ENCODE data around the gene VAMP4. TPM values are rescaled to one million over a fixed set of nuclear protein-coding genes. Genes with fewer than 3 reads are reported as not detected.

VAMP4 gene
- polyA plus RNA-seq, 1 of the 3 experiments (the other 2 are of a cell fraction) = 2.5 TPM

DNA sequence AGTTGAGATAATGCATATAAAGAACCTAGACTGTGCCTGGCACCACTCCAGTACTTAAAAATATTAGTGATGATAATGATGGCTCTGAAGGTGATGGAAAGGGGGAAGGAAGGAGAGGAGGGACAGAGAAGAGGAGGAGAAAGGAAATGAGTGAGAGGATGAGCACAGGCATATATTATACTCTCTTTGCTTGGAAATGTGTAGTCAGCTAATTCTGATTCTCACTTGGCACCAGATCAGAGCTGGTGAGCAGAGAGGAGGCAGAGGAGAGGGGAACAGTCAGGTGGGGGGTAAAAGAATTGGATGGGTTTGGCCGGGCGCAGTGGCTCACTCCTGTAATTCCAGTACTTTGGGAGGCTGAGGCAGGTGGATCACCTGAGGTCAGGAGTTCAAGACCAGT, 65.0 kb downstream of the VAMP4 start:
- no peak overlapping the region for H3K27ac ChIP-seq (ENCODE audit: low read depth in 2 of 2, low read length in 1 of 2)
- DNase-seq = no peak
- TF ChIP-seq FOXM1 (IDR thresholded peaks at IDR 0.05; ENCODE audit: low read depth) = no peak
- TF ChIP-seq MXI1 (IDR thresholded peaks at IDR 0.05; ENCODE audit: low read depth, low read length) = no peak
- no peak for TF ChIP-seq FOSL2 (IDR thresholded peaks at IDR 0.05; ENCODE audit: borderline replicate concordance, low read depth)
- no peaks in the 10 kb centered on the region for H3K36me3 ChIP-seq (replicated peaks in 1 of 2; ENCODE audit: control insufficient read depth in 1 of 2, insufficient read depth in 2 of 2, low read length in 1 of 2)
- no peaks in the 10 kb centered on the region for H3F3A ChIP-seq (replicated peaks; ENCODE audit: insufficient read depth)
- ChIA-PET CTCF (interaction anchor here (1.2 kb wide), 1 partner anchor 723 kb away, joined by 3 read pairs; no protein-coding TSS in a partner anchor), POLR2A (no interaction called here)
- no peak overlapping the region for H3K4me3 ChIP-seq (ENCODE audit: low read depth in 2 of 2, low read length in 1 of 2)
- H3K4me1 ChIP-seq (ENCODE audit: control insufficient read depth in 1 of 2, insufficient read depth in 2 of 2, low read depth in 1 of 2, low read length in 1 of 2) = no peaks in the 10 kb centered on the region
- no peaks in the 10 kb centered on the region for H3K9me2 ChIP-seq
- no peak overlapping the region for H3K4me2 ChIP-seq
- WGBS (ENCODE audit: low lambda C conversion rate) = 44% methylated on average over 2 of the region's 2 CpGs
- no peaks in the 10 kb centered on the region for H3K9me3 ChIP-seq
- peaks cover 9% of the 10 kb centered on the region; the same call in 1 of the 2 replicates for H3K27me3 ChIP-seq (ENCODE audit: insufficient read depth)
- H3K79me2 ChIP-seq (ENCODE audit: insufficient read depth) = no peaks in the 10 kb centered on the region
- H4K20me1 ChIP-seq (ENCODE audit: insufficient read depth) = no peaks in the 10 kb centered on the region
- H2AFZ ChIP-seq (ENCODE audit: low read depth) = no peak overlapping the region
- H3K9ac ChIP-seq = no peak overlapping the region

DNA sequence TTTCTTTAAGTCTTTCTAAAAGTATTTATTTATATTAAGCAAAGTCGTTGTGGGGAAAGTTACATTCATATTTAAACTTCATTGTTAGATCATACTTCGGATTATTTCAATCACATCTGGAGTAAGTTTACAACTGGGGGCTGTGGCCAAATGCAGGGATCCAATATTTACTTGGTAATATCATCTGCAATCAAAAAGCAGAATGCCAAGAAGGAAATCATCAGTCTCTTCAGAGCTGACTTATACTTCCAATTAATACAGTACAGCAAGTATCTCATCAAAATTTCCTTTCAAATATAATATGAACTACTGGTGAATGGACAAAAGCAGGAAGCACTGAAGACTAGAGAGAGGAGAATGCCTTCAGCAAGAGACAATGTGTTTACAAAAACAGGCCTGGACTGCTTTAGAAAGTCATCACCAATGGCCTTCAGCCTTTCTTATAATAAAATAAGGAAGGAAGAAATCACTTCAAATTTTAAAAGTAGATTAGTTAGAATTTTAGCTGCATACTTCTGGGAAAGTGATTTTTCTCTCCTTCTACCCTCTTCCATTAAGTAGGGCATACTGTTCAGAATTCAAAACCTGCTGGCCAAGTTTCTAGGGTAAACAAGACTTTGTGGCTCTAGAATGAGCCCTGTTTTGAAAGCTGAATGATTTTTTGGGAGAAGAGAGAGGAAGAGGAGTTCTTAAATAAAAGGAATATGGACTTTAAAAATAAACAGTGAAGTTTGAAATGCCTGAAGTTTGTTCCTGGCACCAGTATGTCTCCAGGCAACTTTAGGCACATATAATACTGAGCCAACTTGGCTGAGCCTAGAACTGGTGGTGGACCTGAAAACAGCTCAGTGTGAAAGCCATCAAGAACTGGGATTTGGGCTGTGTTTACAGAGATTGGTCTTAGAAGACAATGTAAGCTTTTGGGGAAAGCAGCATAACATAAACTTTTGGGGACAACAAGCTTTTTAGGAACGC, 67.1 kb downstream of the VAMP4 start:
- CTCF ChIA-PET = interaction anchor here (1.1 to 2.1 kb wide), 2 partner anchors 29 to 30 kb away, joined by 3 to 5 read pairs; no protein-coding TSS in a partner anchor
- no peak overlapping the region for H3K4me3 ChIP-seq (ENCODE audit: low read depth in 2 of 2, low read length in 1 of 2)
- no peak overlapping the region for H3K27ac ChIP-seq (ENCODE audit: low read depth in 2 of 2, low read length in 1 of 2)
- H3K27me3 ChIP-seq (ENCODE audit: insufficient read depth) = peaks cover 9% of the 10 kb centered on the region; the same call in 1 of the 2 replicates
- H3K79me2 ChIP-seq (ENCODE audit: insufficient read depth) = no peaks in the 10 kb centered on the region
- 20% methylated on average over 3 of the region's 3 CpGs for WGBS (ENCODE audit: low lambda C conversion rate)
- H3F3A ChIP-seq (replicated peaks; ENCODE audit: insufficient read depth) = no peaks in the 10 kb centered on the region
- no peak overlapping the region for H3K9ac ChIP-seq
- H3K4me2 ChIP-seq = no peak overlapping the region
- no peaks in the 10 kb centered on the region for H3K9me3 ChIP-seq
- no peaks in the 10 kb centered on the region for H3K4me1 ChIP-seq (ENCODE audit: control insufficient read depth in 1 of 2, insufficient read depth in 2 of 2, low read depth in 1 of 2, low read length in 1 of 2)
- POLR2A ChIA-PET = no interaction called here
- H3K36me3 ChIP-seq (replicated peaks in 1 of 2; ENCODE audit: control insufficient read depth in 1 of 2, insufficient read depth in 2 of 2, low read length in 1 of 2) = no peaks in the 10 kb centered on the region
- no peaks in the 10 kb centered on the region for H4K20me1 ChIP-seq (ENCODE audit: insufficient read depth)
- H3K9me2 ChIP-seq = no peaks in the 10 kb centered on the region
- DNase-seq = no peak
- H2AFZ ChIP-seq (ENCODE audit: low read depth) = no peak overlapping the region
- TF ChIP-seq GATA2 (CRISPR knock-in tag; IDR thresholded peaks at IDR 0.05) (no peak), MXI1 (IDR thresholded peaks at IDR 0.05; ENCODE audit: low read depth, low read length) (no peak), SIN3A (IDR thresholded peaks at IDR 0.05; ENCODE audit: borderline replicate concordance, low read depth, low read length) (no peak), FOSL2 (IDR thresholded peaks at IDR 0.05; ENCODE audit: borderline replicate concordance, low read depth) (no peak), RCOR1 (IDR thresholded peaks at IDR 0.05; ENCODE audit: low read length) (no peak), GABPA (IDR thresholded peaks at IDR 0.05; ENCODE audit: low read depth) (no peak), YY1 (IDR thresholded peaks at IDR 0.05; ENCODE audit: low read depth) (no peak), FOXM1 (IDR thresholded peaks at IDR 0.05; ENCODE audit: low read depth) (no peak), RAD21 (IDR thresholded peaks at IDR 0.05; ENCODE audit: low read length) (no peak), POLR2AphosphoS5 (IDR thresholded peaks at IDR 0.05; ENCODE audit: low read depth, low read length) (no peak), JUND (IDR thresholded peaks at IDR 0.05) (no peak), ELF1 (IDR thresholded peaks at IDR 0.05) (no peak), MEF2A (IDR thresholded peaks at IDR 0.05; ENCODE audit: borderline replicate concordance, low read depth) (no peak)
- TF ChIP-seq, protein P1, sequence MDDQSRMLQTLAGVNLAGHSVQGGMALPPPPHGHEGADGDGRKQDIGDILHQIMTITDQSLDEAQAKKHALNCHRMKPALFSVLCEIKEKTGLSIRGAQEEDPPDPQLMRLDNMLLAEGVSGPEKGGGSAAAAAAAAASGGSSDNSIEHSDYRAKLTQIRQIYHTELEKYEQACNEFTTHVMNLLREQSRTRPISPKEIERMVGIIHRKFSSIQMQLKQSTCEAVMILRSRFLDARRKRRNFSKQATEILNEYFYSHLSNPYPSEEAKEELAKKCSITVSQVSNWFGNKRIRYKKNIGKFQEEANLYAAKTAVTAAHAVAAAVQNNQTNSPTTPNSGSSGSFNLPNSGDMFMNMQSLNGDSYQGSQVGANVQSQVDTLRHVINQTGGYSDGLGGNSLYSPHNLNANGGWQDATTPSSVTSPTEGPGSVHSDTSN (IDR thresholded peaks at IDR 0.05) = no peak
- TF ChIP-seq, protein P2, sequence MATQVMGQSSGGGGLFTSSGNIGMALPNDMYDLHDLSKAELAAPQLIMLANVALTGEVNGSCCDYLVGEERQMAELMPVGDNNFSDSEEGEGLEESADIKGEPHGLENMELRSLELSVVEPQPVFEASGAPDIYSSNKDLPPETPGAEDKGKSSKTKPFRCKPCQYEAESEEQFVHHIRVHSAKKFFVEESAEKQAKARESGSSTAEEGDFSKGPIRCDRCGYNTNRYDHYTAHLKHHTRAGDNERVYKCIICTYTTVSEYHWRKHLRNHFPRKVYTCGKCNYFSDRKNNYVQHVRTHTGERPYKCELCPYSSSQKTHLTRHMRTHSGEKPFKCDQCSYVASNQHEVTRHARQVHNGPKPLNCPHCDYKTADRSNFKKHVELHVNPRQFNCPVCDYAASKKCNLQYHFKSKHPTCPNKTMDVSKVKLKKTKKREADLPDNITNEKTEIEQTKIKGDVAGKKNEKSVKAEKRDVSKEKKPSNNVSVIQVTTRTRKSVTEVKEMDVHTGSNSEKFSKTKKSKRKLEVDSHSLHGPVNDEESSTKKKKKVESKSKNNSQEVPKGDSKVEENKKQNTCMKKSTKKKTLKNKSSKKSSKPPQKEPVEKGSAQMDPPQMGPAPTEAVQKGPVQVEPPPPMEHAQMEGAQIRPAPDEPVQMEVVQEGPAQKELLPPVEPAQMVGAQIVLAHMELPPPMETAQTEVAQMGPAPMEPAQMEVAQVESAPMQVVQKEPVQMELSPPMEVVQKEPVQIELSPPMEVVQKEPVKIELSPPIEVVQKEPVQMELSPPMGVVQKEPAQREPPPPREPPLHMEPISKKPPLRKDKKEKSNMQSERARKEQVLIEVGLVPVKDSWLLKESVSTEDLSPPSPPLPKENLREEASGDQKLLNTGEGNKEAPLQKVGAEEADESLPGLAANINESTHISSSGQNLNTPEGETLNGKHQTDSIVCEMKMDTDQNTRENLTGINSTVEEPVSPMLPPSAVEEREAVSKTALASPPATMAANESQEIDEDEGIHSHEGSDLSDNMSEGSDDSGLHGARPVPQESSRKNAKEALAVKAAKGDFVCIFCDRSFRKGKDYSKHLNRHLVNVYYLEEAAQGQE (IDR thresholded peaks at IDR 0.05; ENCODE audit: low read depth, low read length) = no peak
- TF ChIP-seq, protein P3, sequence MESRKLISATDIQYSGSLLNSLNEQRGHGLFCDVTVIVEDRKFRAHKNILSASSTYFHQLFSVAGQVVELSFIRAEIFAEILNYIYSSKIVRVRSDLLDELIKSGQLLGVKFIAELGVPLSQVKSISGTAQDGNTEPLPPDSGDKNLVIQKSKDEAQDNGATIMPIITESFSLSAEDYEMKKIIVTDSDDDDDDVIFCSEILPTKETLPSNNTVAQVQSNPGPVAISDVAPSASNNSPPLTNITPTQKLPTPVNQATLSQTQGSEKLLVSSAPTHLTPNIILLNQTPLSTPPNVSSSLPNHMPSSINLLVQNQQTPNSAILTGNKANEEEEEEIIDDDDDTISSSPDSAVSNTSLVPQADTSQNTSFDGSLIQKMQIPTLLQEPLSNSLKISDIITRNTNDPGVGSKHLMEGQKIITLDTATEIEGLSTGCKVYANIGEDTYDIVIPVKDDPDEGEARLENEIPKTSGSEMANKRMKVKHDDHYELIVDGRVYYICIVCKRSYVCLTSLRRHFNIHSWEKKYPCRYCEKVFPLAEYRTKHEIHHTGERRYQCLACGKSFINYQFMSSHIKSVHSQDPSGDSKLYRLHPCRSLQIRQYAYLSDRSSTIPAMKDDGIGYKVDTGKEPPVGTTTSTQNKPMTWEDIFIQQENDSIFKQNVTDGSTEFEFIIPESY (IDR thresholded peaks at IDR 0.05; ENCODE audit: borderline replicate concordance, low read depth) = no peak
- TF ChIP-seq, protein P4, sequence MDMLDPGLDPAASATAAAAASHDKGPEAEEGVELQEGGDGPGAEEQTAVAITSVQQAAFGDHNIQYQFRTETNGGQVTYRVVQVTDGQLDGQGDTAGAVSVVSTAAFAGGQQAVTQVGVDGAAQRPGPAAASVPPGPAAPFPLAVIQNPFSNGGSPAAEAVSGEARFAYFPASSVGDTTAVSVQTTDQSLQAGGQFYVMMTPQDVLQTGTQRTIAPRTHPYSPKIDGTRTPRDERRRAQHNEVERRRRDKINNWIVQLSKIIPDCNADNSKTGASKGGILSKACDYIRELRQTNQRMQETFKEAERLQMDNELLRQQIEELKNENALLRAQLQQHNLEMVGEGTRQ (IDR thresholded peaks at IDR 0.05; ENCODE audit: borderline replicate concordance, low read depth, low read length) = no peak
